Caco-2 (cell line): ENCODE measurements around the gene KLHL2. TPM values are rescaled to one million over a fixed set of nuclear protein-coding genes. Genes with fewer than 3 reads are reported as not detected.

Source experiments
- BruUV-seq: library from RNA; stranded (reverse); fragments of 400-500 nt; replicated peaks from 2 replicates; lab custom pipeline; 2021; lab: Mats Ljungman, UMichigan
- CTCF ChIA-PET: fragments of 300-600 bp; sonication (Branson Sonifier 250); formaldehyde crosslinking; loops from one replicate; lab custom pipeline; 2022; ENCODE audit warnings: antibody characterized with exemption; lab: Charles Lee
- POLR2A ChIA-PET: fragments of 300-600 bp; sonication (Branson Sonifier 250); formaldehyde crosslinking; loops from one replicate; lab custom pipeline; 2022; ENCODE audit warnings: antibody characterized with exemption; lab: Charles Lee
- DNase-seq, 2 experiments: peaks; one replicate each; pipeline versions ENCODE4 v3.0.0 to v3.0.0-alpha.2; 2020 to 2022
- H3K27me3 ChIP-seq: replicated peaks from 2 replicates; pipeline ENCODE4 v1.6.0; 2011; ENCODE audit warnings: low read length; ENCODE audit not compliant: control insufficient read depth, insufficient read depth
- H3K36me3 ChIP-seq: 2 replicates; pipeline ENCODE4 v1.5.1; 2011; ENCODE audit warnings: low read length; ENCODE audit not compliant: control insufficient read depth, insufficient read depth
- H3K4me1 ChIP-seq: fragments of 250-450 bp; sonication (Bioruptor Pico); 2 replicates; pipeline ENCODE4 v1.5.1; 2020; ENCODE audit warnings: mild to moderate bottlenecking
- H3K4me3 ChIP-seq: 2 replicates; pipeline ENCODE4 v1.5.1; 2011; ENCODE audit warnings: low read depth, mild to moderate bottlenecking, control low read depth, low read length
- H3K9me3 ChIP-seq: fragments of 250-450 bp; sonication (Bioruptor Pico); 2 replicates; pipeline ENCODE4 v1.5.1; 2020; ENCODE audit warnings: mild to moderate bottlenecking, moderate library complexity
- H3K27ac Mint-ChIP-seq: one replicate; pipeline ENCODE4 v1.8.0; 2022; ENCODE audit warnings: mixed read lengths; ENCODE audit not compliant: unreplicated experiment
- H3K27me3 Mint-ChIP-seq: one replicate; pipeline ENCODE4 v1.8.0; 2022; ENCODE audit warnings: mixed read lengths; ENCODE audit not compliant: insufficient read depth, unreplicated experiment
- H3K36me3 Mint-ChIP-seq: one replicate; pipeline ENCODE4 v1.8.0; 2022; ENCODE audit warnings: mild to moderate bottlenecking, mixed read lengths; ENCODE audit not compliant: insufficient read depth, unreplicated experiment
- H3K4me1 Mint-ChIP-seq: one replicate; pipeline ENCODE4 v1.8.0; 2022; ENCODE audit warnings: low read depth, mixed read lengths; ENCODE audit not compliant: unreplicated experiment
- H3K4me3 Mint-ChIP-seq: one replicate; pipeline ENCODE4 v1.8.0; 2022; ENCODE audit warnings: mild to moderate bottlenecking, moderate library complexity, mixed read lengths; ENCODE audit not compliant: unreplicated experiment
- H3K9me3 Mint-ChIP-seq: one replicate; pipeline ENCODE4 v1.8.0; 2022; ENCODE audit warnings: mixed read lengths; ENCODE audit not compliant: unreplicated experiment
- CTCF ChIP-seq, 2 experiments: fragments of 200-600 bp in 1 of 2; IDR thresholded peaks; 1 replicate in 1 of 2; 2 replicates in 1 of 2; pipeline versions ENCODE4 v1.5.1 to v1.8.0; 2011 to 2022; ENCODE audit warnings: antibody characterized with exemption in 1 of 2, control low read depth in 1 of 2, inconsistent platforms in 1 of 2, low read depth in 1 of 2, low read length in 1 of 2, mild to moderate bottlenecking in 1 of 2, moderate library complexity in 1 of 2; ENCODE audit not compliant: insufficient read depth in 1 of 2, severe bottlenecking in 1 of 2, unreplicated experiment in 1 of 2
- intact Hi-C: fragments of 100-400 bp; cut with micrococcal nuclease; formaldehyde crosslinking; loops from one replicate; pipeline ENCODE4 v1.10.0; 2022; ENCODE audit not compliant: unreplicated experiment
- total RNA-seq: library from RNA; stranded (reverse); gene quantifications from 2 replicates; pipeline ENCODE4 v1.2.3, GENCODE V29; 2022

The KLHL2 gene
- total RNA-seq, 1 experiment from 2014 or later = 15.9 TPM

- Mint-ChIP-seq H3K27ac (no peak overlapping the region), H3K27me3 (no peaks in the 10 kb centered on the region), H3K9me3 (no peaks in the 10 kb centered on the region), H3K4me3 (no peak overlapping the region), H3K36me3 (peaks cover 24% of the 10 kb centered on the region), H3K4me1 (peaks cover 24% of the 10 kb centered on the region)
- peak overlapping the region; percentile 59 for H3K4me3 ChIP-seq
- peak in 1 of 2 experiments; percentile 38 for DNase-seq
- H3K36me3 ChIP-seq = no peaks in the 10 kb centered on the region; the same call in 1 of the 2 replicates
- H3K27me3 ChIP-seq = no peaks in the 10 kb centered on the region
- BruUV-seq = TSS peak; percentile 99
- CTCF ChIA-PET = interaction anchor here (0.6 to 1.0 kb wide), 4 partner anchors 17 to 213 kb away, joined by 3 to 7 read pairs (median 5); no protein-coding TSS in a partner anchor
- POLR2A ChIA-PET = interaction anchor here (0.5 to 1.9 kb wide), 7 partner anchors 16 to 1117 kb away, joined by 3 to 24 read pairs (median 3); partner anchors contain the start of genes CPE, KLHL2 and TMEM192
- intact Hi-C loops = loop anchor here (1.0 to 2.0 kb wide), 2 partner anchors 116 to 215 kb away; partner anchors contain the start of gene TMEM192
- no peak for TF ChIP-seq CTCF (IDR thresholded peaks at IDR 0.05; ENCODE audit: insufficient read depth in 1 of 2, low read depth in 1 of 2, low read length in 1 of 2, severe bottlenecking in 1 of 2, unreplicated experiment in 1 of 2)
- H3K9me3 ChIP-seq = peaks cover 10% of the 10 kb centered on the region
- peaks cover 29% of the 10 kb centered on the region for H3K4me1 ChIP-seq
Observed at GRCh38 chr4:165326831-165327210, 119.5 kb downstream of the KLHL2 start.

- intact Hi-C loops = loop anchor here (1.0 to 2.0 kb wide), 3 partner anchors 117 to 215 kb away; partner anchors contain the start of gene TMEM192
- H3K4me3 ChIP-seq = peak within 1 kb of the TSS; percentile 79
- Mint-ChIP-seq H3K27me3 (no peaks in the 10 kb centered on the region), H3K27ac (no peak within 1 kb of the TSS), H3K4me1 (peaks cover 30% of the 10 kb centered on the region), H3K9me3 (no peaks in the 10 kb centered on the region), H3K36me3 (peaks cover 30% of the 10 kb centered on the region), H3K4me3 (no peak within 1 kb of the TSS)
- peak; percentile 98 to 99 for DNase-seq
- CTCF ChIA-PET = interaction anchor here (0.6 to 1.0 kb wide), 5 partner anchors 16 to 215 kb away, joined by 3 to 7 read pairs (median 5); partner anchors contain the start of gene TMEM192
- POLR2A ChIA-PET = interaction anchor here (0.5 to 1.9 kb wide), 7 partner anchors 15 to 1117 kb away, joined by 3 to 24 read pairs (median 3); partner anchors contain the start of genes CPE, KLHL2 and TMEM192
- peaks cover 10% of the 10 kb centered on the region for H3K9me3 ChIP-seq
- peaks cover 29% of the 10 kb centered on the region for H3K4me1 ChIP-seq
- H3K27me3 ChIP-seq = no peaks in the 10 kb centered on the region
- H3K36me3 ChIP-seq = no peaks in the 10 kb centered on the region; the same call in 1 of the 2 replicates
- no TSS peak for BruUV-seq
- TF ChIP-seq CTCF (IDR thresholded peaks at IDR 0.05; ENCODE audit: insufficient read depth in 1 of 2, low read depth in 1 of 2, low read length in 1 of 2, severe bottlenecking in 1 of 2, unreplicated experiment in 1 of 2) = no peak
Observed at GRCh38 chr4:165327211-165328100, 120.1 kb downstream of the KLHL2 start, which contains the start of gene MSMO1. Gene MSMO1, plus strand, starts transcription at chr4:165327669. Its CDS starts 5,702 bp downstream, at chr4:165333371.

- ChIA-PET POLR2A (interaction anchor here (1.1 to 1.9 kb wide), 2 partner anchors 15 to 215 kb away, joined by 6 to 24 read pairs; partner anchors contain the start of gene TMEM192), CTCF (interaction anchor here (0.8 kb wide), 1 partner anchor 215 kb away, joined by 5 read pairs; the partner anchor contains the start of gene TMEM192)
- Mint-ChIP-seq H3K4me3 (no peak overlapping the region), H3K27me3 (no peaks in the 10 kb centered on the region), H3K4me1 (peaks cover 33% of the 10 kb centered on the region), H3K9me3 (no peaks in the 10 kb centered on the region), H3K36me3 (peaks cover 35% of the 10 kb centered on the region), H3K27ac (no peak overlapping the region)
- Histone ChIP-seq H3K27me3 (no peaks in the 10 kb centered on the region), H3K4me3 (peak overlapping the region; percentile 79), H3K4me1 (peaks cover 29% of the 10 kb centered on the region), H3K36me3 (no peaks in the 10 kb centered on the region; the same call in 1 of the 2 replicates), H3K9me3 (peaks cover 10% of the 10 kb centered on the region)
- TSS peak; percentile 42 for BruUV-seq
- intact Hi-C loops = loop anchor here (1.0 kb wide), 1 partner anchor 197 kb away; no protein-coding TSS in a partner anchor
- DNase-seq = no peak
- TF ChIP-seq CTCF (IDR thresholded peaks at IDR 0.05; ENCODE audit: insufficient read depth in 1 of 2, low read depth in 1 of 2, low read length in 1 of 2, severe bottlenecking in 1 of 2, unreplicated experiment in 1 of 2) = no peak
Observed at GRCh38 chr4:165328101-165328425, 120.7 kb downstream of the KLHL2 start.
